ENCODE data around the gene UFL1.

The UFL1 gene

DNA sequence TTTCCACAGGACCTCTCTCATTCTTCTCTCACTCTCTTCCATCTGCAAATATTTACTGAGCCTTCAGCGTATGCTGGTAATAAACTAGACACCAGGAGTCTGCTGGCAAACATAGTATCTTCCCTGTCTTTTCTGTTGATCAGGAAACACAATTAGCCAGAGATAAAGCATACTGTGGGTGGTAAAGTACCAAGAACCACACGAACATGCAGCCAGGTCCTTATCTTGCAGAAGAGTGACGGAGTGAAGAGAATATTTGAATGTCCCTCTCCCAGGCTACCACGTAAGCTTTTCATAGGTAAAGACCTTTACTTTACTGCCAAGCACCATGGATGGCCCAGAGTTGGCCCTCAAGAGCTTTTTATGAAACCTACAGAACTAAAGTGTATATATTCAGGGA lies 54.6 kb downstream of the UFL1 start:
- DNase-seq, result no peak

DNA sequence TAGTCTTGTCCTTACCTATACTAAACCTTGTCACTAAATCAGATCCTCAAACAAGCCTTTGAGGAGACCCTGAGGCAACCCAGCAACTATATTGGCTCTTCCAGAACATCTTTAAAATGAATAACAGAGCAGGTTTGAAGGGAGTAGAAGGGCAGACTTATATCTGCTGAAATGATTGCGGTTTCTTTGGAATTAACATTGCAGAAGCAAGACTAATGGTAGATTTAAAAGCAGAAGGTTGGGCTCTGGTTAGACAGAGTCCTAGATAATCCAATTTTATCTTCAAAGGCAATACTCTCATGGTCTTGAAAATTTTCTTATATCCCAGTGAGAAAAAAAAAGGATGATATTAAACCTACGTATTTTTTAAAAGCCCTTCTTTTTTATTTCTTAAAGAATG lies 60.4 kb downstream of the UFL1 start:
- no peak for DNase-seq

- DNase-seq, result no peak
Measured at GRCh38 chr6:96582436-96582835, 60.8 kb downstream of the UFL1 start.

DNA sequence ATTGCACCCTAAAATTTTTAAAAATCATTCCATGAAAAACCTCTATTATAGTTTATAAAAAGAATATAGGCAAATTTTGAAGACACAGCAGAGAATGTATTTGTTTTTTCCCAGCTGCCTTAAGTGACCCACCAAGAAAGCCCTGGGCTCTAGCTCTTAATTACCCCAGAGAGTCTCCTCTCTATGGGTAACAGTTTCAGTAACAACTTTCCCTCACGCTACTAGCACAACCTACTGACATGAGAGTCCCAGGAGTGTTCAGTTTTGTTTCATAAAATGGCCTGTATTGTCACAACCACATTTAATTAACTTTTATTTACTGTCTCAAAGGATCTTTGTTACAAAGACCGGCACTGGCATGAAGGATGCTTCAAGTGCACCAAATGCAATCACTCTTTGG lies 82.8 kb downstream of the UFL1 start:
- DNase-seq, result no peak

All from activated naive CD4-positive, alpha-beta T cell treated with Interleukin-2 at 50 U/mL for 16 hours (primary cell).